HL-60 (cell line): ENCODE measurements around the gene COPS9.

Experiments
- DNase-seq, 2 experiments: peaks; one replicate each; pipeline ENCODE4 v3.0.0-alpha.2; 2010 to 2020; ENCODE audit warnings: low read depth in 1 of 2, low spot score in 1 of 2
- H3K27ac ChIP-seq: fragments of 250-450 bp; sonication (Bioruptor Pico); replicated peaks from 2 replicates; pipeline ENCODE4 v1.5.1; 2020; ENCODE audit warnings: mild to moderate bottlenecking, moderate library complexity
- H3K27me3 ChIP-seq: fragments of 250-450 bp; sonication (Bioruptor Pico); 2 replicates; pipeline ENCODE4 v1.5.1; 2021; ENCODE audit warnings: mild to moderate bottlenecking, moderate library complexity; ENCODE audit not compliant: insufficient read depth, poor library complexity, severe bottlenecking
- H3K4me3 ChIP-seq: replicated peaks from 2 replicates; pipeline ENCODE4 v1.5.1; 2011; ENCODE audit warnings: mild to moderate bottlenecking, control low read depth, low read length; ENCODE audit not compliant: insufficient read depth
- GABPA ChIP-seq: IDR thresholded peaks from 2 replicates; pipeline ENCODE4 v1.6.1; 2012; ENCODE audit warnings: low read depth
- POLR2AphosphoS5 ChIP-seq: IDR thresholded peaks from 2 replicates; pipeline ENCODE4 v1.6.1; 2012; ENCODE audit warnings: low read depth
- SPI1 ChIP-seq: IDR thresholded peaks from 2 replicates; pipeline ENCODE4 v1.6.1; 2012; ENCODE audit warnings: low read depth, mild to moderate bottlenecking, borderline replicate concordance
- TF ChIP-seq, protein P1 (sequence below): IDR thresholded peaks from one replicate; pipeline ENCODE4 v1.5.1; 2011; ENCODE audit warnings: low read length, control low read depth, inconsistent platforms; ENCODE audit not compliant: insufficient read depth
- TF ChIP-seq, protein P2 (sequence below): IDR thresholded peaks from 2 replicates; pipeline ENCODE4 v1.6.1; 2012; ENCODE audit warnings: low read depth; ENCODE audit not compliant: insufficient replicate concordance

Gene COPS9

DNA sequence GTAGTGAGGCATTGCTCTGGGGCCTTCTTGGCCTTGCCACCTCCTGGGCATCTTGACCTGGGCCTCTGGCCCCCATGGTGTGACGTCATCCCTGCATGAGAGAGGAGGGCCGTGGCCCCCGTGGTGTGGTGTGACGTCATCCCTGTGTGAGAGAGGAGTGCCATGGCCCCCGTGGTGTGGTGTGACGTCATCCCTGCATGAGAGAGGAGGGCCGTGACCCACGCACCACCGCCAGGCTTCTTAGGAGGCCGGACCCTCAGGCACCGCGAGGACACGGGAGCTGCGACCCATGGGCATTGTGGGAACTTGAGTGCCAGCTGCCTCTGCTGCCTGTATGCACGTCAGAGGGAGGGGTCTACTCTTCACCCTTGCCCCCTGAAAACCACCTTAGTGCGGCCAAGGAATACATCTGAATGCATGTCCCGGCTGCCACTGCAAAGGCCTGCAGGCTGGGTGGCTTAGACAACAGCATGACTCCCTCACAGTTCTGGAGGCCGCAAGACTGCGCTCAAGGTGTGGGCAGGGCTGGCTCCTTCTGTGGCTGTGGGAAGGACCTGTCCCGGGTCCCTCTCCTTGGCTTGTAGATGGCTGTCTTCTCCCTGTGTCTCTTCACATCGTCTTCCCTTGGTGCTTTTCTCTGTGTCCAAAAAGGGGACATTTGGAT, 25.1 kb upstream of the COPS9 start:
- TF ChIP-seq, protein P1, sequence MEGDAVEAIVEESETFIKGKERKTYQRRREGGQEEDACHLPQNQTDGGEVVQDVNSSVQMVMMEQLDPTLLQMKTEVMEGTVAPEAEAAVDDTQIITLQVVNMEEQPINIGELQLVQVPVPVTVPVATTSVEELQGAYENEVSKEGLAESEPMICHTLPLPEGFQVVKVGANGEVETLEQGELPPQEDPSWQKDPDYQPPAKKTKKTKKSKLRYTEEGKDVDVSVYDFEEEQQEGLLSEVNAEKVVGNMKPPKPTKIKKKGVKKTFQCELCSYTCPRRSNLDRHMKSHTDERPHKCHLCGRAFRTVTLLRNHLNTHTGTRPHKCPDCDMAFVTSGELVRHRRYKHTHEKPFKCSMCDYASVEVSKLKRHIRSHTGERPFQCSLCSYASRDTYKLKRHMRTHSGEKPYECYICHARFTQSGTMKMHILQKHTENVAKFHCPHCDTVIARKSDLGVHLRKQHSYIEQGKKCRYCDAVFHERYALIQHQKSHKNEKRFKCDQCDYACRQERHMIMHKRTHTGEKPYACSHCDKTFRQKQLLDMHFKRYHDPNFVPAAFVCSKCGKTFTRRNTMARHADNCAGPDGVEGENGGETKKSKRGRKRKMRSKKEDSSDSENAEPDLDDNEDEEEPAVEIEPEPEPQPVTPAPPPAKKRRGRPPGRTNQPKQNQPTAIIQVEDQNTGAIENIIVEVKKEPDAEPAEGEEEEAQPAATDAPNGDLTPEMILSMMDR: no peak
- TF ChIP-seq, protein P2, sequence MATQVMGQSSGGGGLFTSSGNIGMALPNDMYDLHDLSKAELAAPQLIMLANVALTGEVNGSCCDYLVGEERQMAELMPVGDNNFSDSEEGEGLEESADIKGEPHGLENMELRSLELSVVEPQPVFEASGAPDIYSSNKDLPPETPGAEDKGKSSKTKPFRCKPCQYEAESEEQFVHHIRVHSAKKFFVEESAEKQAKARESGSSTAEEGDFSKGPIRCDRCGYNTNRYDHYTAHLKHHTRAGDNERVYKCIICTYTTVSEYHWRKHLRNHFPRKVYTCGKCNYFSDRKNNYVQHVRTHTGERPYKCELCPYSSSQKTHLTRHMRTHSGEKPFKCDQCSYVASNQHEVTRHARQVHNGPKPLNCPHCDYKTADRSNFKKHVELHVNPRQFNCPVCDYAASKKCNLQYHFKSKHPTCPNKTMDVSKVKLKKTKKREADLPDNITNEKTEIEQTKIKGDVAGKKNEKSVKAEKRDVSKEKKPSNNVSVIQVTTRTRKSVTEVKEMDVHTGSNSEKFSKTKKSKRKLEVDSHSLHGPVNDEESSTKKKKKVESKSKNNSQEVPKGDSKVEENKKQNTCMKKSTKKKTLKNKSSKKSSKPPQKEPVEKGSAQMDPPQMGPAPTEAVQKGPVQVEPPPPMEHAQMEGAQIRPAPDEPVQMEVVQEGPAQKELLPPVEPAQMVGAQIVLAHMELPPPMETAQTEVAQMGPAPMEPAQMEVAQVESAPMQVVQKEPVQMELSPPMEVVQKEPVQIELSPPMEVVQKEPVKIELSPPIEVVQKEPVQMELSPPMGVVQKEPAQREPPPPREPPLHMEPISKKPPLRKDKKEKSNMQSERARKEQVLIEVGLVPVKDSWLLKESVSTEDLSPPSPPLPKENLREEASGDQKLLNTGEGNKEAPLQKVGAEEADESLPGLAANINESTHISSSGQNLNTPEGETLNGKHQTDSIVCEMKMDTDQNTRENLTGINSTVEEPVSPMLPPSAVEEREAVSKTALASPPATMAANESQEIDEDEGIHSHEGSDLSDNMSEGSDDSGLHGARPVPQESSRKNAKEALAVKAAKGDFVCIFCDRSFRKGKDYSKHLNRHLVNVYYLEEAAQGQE: no peak
- no peak for TF ChIP-seq POLR2AphosphoS5

DNA sequence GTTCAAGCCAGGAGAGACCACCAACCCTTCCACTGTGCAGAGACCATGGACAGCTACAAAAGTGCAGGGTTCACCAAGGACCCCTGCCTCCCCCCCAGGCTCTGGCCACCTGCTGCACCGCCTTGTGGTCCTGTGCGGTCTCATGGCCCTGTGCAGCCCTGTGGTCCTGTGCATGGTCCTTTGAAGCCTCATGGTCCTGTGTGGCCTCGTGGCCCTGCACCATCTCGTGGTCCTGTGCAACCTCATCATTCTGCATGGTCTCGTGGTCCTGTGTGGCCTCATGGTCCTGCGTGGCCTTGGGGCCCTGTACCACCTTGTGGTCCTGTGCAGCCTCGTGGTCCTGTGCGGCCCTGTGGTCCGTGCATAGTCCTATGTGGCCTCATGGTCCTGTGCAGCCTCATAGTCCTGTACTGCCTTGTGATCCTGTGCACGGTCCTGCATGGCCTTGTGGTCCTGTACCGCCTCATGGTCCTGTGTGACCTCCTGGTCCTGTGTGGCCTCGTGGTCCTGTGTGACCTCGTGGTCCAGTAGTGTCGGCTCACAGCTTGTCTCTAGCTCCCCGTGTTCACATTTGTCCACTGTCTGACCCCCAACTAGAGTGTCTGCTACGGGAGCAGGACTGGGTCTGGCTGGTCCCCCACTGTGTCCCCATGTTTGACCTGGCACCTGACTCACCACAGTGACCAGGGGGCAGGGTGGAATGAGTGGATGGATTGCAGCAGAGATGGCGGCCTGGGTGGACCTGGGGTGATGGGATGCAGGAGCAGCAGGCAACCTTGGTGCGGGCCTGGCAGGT, 24.4 kb upstream of the COPS9 start:
- Histone ChIP-seq H3K27ac (no peak overlapping the region), H3K27me3 (no peaks in the 10 kb centered on the region), H3K4me3 (no peak overlapping the region)
- DNase-seq: no peak
- TF ChIP-seq SPI1: no peak
- TF ChIP-seq POLR2AphosphoS5: no peak
- TF ChIP-seq, protein P2: no peak
- no peak for TF ChIP-seq GABPA
- TF ChIP-seq, protein P1: no peak

More for the DNA sequence above, 25.1 kb upstream of the COPS9 start:
- Histone ChIP-seq H3K27me3 (no peaks in the 10 kb centered on the region), H3K4me3 (no peak overlapping the region), H3K27ac (no peak overlapping the region)
- no peak for DNase-seq

DNA sequence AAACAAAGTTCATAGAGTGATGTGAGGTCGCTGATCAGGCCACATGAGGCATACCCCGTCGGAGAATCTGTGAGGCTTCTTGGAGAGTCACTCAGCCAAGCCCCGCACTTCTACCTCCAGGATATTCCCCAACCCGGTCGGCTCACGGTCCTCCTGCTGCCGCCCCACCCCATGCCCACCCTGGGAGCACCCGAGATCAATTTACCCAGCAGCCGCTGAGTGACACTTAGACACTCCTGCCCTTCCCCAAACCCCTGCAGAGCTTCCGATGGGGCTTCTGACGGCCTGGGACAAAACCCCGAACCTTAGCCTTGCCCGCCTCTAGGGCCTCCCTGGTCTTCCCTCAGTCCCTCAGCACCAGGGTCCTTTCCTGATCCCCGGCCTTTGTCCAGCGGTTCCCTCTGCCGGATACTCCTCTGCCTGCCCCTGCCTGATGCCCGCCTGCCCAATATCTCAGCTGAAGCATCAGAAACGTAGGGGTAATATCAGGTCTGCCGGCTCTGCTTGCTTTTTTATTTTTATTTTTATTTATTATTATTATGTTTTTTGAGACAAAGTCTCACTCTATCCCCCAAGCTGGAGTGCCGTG, 23.2 kb upstream of the COPS9 start:
- H3K27me3 ChIP-seq: no peaks in the 10 kb centered on the region
- H3K4me3 ChIP-seq: no peak overlapping the region
- no peak for TF ChIP-seq GABPA
- TF ChIP-seq, protein P1: no peak
- DNase-seq: no peak
- no peak overlapping the region for H3K27ac ChIP-seq
